HG03280 (cell line): ENCODE results near the gene PRSS23.
A peak's percentile ranks its signal among the peaks of the same experiment; 100 is the strongest.

ENCODE experiments used
- ATAC-seq: cut with Tn5 transposase; IDR thresholded peaks from one replicate; pipeline ENCODE4 v1.9.1; 2021; ENCODE audit warnings: mild to moderate bottlenecking, moderate library complexity; ENCODE audit not compliant: unreplicated experiment

PRSS23 gene

DNA sequence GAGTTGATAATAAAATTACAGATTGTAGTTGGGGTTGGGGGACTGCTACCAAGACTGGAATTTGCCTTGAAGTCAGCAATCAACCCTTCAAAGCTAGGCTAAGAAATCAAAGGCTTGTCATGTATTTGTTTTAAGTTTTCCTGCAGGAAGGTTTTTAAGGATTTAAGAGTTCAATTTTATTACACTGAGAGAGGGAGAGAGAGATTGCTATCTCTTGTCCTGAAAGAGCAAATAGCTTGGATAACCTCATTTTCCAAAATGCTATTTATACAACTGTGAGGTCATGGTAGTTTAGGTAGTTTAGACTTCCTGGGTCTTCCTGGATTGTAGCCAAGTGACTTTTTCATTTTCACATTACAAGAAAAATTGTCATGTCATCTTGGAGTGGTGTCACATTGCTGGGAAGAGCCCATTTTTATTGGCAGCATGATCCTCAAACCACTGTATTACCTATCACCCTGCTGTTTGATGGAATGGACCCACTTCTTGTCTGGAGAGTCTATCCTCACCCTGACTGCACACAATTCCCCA is 10.1 kb upstream of the PRSS23 start:
- no peak for ATAC-seq

DNA sequence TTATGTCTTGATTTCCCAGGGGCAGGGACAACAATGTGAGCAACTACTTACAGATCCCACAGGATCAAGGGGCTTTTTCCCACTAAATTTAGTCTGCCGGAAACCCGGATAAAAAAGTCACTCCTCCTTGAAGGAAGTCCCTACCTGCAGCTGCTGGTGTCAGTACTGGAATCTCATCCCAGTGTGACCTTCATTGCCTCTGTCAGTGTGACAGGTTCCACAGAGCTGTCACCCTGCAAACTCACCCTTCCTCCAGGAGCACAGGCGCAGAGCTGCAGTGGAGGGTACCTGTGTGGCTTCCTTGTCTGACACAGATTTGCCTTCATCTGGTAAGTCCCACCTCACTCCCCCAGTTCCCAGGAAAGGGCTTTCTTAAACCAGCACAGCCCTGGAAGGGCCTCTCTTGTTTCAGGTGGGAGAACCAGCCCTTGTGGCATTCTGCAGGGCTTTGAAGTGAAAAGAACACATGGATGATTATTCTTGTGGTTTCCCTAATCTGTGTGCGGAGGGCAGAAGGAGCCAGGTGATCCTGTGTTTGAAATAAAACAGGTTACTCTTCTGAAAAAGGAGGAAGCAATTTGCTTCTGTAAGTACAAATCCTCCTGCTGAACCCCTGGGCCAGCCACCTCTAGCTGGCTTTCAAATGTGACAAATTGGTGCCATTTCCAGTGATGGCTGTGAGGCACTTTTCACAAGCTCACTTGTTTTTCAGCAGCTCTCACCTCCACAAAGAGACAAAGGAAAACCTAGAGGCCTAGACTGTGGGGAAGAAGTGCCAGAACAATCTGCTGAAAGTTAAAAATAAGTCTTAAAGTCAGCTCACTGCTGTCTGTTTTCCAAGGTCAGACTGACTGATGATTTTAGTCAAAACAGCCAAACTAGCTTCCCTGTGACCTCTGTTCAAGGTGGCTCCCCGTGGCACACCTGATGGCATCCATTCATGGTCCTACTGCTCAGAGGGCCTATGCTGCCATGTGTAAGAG is 9.2 kb upstream of the PRSS23 start:
- ATAC-seq, result no peak

DNA sequence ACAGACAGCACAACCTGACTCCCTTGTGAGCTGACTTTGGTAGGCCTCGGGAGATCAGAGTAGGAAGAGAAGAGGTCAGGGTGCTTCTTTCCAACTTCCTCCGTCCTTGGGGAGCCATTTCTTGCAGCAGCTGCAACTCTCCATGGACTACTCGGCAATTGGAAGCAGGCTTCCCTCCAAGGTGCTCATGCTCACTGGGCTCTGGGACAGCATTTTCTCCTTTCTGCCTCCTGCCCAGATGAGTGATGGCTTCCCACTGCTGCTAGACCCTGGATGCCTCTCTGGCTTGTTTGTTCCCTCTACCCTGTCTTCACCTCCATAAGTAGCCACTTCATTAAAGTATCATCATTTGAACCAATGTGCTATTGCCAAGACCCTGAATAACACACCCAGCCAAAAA is 8.2 kb upstream of the PRSS23 start:
- ATAC-seq, result no peak

DNA sequence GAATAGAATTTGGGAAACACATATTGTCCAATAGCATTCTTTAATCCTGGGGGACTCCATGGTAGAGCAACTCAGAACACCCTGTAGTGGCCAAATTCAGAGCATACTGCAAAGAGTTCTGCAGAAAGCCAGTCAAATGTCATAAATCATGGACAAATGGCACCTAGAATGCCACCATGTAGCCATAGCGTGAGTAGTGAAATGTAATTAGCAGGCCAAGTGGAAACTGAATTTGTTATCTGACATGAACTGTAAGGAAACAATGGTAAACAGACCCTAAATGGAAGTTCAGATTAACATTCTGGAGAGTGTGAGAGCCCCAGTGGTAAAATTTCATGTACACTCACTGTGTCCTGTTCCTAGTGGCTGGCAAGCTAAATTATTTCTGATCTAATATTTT is 7.0 kb upstream of the PRSS23 start:
- ATAC-seq, result no peak

DNA sequence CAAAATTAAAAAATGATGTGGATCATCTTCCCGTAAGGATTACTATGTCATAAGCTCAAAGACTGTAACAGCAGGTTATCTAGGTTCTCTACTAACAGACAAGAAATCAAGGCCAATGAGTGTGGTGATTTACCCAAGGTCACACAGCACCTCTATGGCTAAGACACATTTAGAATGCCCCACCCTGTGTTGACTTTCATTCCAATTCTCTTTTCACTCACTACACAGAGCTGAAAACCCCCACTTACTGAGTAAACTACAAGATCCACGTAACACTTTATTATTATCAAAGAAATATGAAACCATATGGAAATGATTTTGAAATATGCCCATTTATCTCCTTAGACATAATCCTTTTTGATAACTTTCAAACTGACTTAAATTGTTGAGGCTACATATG is 4.8 kb upstream of the PRSS23 start:
- no peak for ATAC-seq

DNA sequence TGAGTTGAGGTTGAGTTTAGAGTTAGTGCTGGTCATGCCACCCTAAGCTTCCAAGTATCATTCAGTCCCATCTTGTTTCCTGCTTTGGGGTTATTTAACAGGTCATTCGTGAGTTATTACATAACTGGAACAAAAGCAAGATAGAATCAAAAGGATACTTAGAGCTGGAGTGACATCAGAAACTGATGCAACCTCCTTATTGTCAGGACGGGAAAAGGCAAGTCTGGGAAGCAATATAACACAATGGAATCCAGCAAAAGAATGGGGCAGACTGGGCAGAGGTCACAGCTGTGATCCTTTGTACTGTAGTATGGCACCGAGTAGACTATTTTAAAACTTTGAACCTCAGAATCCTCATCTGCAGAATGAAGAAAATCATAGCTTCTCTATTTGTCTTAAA is 4.4 kb upstream of the PRSS23 start:
- ATAC-seq, result no peak

DNA sequence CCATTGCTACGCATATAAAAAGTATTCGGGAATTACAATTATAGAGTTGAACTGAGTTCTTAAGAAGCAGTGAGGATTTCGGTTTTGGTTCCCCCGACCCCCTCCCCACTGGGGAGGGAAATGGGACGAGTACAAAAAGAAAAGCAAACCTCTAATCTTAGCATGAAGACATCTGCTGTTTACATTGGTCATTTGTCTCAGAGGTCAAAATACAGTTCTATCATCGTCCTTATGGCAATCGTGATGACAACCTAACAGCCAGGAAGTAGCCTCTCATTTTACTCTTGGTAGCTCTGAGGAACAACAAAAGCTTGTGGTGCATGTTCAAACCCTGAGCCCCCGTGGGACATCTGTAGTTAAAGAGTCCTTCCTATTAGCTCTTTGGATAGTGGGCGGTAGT is 3.2 kb upstream of the PRSS23 start:
- ATAC-seq, result no peak

DNA sequence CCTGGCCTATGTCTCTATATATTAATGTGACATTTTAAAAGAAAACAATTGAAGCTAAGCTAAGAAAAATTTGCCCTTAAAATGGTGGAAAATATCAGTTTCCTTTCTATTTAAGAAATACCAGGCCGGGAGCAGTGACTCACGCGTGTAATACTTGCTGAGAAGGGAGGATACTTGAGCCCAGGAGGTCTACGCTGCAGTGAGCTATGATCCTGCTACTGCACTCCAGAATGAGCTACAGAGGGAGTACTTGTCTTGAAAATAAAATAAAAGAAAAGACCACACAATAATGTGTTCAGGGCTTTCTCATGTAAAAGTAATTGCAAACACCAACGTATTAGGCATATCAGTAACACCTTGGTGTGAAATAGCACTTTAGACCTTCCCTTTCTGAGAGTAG is 1.4 kb upstream of the PRSS23 start:
- no peak for ATAC-seq

DNA sequence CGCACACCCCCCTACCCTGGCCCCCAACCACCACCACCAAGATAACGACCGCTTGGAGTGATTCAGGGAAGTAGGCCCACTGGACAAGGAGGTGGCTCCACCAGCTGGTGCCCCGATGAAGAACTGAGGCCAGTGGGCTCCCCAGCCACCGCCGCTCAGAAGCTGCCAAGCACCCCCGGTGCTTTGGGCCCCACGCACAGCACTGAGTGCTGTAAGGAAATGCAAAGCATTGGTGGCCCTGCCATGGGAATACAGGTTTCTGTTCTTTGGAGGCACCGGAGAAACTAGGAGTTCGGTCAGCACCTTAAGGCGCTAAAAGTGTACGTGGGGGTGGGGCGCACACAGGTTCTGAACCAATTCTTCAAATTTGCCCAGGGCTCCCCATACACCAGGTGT is 664 bp upstream of the PRSS23 start:
- ATAC-seq, result no peak

DNA sequence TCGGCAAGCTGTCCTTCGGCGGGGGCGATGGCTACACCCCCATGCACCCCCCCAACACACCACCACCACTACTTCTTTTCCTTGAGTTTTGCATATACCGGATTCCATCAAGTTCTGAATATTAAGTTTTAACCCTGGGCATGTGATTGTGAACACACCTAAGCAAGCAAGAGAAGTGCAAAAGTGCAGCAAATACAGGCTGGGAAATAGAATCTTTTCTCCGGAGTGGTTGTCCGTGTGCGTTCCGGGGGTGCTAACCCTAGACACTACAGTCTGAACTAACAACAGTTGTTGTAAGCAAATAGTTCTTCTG is 574 bp downstream of the PRSS23 start:
- ATAC-seq, result no peak

DNA sequence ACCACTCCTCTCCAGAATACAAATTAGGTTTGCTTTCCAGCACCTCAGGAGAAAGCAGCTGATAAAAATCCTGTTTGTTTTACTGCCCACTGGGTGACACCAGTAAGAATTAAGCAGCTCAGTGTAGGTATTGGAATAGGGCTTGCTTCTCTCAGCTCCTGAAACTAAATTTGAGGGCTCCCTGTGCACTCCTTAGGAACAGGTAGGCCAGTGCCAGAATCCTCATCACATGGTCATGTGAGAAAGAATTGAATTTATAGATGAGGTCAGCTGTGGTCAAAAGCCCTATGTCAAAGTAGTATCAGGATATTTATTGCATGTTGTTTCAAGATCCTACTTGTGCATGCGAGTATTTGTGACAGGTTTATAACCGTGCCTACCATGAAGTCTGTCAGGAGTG is 1.0 kb downstream of the PRSS23 start:
- ATAC-seq, result no peak

DNA sequence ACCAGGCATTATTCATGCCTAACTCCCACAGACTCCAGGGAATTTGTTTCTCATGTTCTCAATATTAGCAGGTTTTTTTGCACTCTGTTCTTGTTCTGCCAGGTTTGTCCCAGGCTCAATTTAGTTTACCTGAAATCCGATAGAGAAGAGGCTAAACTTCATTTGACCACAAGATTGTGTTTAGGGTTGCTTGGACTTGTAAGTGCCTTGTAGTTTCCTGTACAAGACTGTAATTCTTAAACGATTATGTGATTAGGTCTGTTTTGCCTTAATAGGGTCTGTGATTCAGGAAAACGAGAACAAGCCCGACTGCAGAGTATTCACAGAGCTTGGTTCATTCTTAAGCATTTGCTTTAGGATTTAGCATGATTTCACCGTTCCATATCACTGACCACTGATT is 1.8 kb downstream of the PRSS23 start:
- no peak for ATAC-seq

DNA sequence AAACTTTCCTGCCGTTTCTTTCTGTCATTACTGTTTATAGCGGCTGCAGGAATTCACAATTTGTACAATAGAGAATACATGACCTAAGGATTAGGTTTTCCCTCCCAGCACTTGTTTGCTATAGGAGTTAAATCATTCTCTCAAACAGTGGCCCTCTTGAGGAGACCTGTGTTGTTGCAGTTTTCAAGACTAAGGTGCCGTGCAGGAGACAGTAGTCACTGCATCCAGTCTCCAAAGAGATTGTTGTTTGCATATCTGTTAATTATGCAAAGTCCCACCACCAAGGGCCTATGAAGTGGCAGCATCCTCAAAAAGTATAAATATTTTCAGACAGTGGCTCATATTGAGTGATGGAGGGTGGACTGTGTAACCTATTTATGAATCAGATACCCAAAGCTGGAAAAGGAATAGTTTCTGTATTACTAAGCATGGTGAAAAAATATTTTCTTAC is 2.3 kb downstream of the PRSS23 start:
- peak; percentile 56 for ATAC-seq

DNA sequence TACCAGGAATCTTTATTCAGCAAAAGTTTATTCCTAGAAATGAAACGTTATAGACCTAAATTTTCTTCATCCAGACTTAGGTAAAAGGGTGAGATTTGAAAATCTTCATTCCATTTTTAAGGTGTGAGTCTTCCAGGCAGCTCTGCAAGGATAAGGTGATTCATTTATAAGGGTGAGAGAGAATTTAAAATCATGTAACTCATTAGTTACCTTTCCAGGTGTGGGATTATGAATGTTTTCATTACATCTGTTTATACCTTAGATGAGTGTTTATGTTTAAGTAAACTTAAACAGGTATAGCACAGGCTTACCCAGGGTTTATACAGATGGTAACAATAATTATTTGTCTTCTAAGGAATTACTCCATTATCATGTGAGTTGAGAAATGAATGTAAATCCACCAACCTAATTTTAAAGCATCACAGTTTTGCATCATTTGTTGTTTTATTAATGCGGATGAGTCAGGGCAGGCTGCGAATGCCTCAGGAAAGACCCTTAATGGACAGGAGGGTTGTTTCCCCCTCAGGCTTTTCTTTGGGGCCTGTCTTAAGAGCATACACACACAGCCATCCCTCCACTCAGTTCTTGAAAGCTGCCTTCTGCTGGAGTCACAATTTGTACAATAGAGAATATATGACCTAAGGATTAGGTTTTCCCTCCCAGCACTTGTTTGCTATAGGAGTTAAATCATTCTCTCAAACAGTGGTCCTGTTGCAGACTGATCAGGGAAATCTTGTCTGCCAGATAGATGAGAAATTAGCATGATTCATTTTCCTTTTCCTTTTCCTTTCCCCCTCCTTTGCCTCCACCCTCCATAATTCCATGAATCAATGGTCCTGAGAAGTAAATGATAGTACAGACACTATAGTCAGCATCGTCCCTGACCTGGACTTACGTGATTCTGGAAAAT is 3.0 kb downstream of the PRSS23 start:
- ATAC-seq, result no peak

DNA sequence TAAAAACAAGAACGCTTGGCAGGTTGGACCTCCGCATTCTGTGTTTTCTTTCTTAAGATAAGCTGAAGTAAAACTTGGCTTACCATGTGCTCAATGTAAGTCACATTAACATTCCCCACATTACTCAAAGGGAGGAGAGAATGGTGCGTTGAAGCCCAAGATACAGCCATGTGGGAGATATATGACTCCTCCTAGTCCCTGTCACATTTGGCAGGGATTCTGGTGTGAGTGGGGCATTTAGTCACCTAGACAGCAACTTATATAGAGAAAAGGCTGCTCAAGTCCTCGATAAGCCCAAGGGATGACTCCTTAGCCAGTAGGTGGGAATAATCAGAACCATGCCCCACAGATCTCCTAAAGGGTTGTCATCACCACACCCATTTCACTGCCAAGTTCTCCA is 4.6 kb downstream of the PRSS23 start:
- ATAC-seq, result no peak

DNA sequence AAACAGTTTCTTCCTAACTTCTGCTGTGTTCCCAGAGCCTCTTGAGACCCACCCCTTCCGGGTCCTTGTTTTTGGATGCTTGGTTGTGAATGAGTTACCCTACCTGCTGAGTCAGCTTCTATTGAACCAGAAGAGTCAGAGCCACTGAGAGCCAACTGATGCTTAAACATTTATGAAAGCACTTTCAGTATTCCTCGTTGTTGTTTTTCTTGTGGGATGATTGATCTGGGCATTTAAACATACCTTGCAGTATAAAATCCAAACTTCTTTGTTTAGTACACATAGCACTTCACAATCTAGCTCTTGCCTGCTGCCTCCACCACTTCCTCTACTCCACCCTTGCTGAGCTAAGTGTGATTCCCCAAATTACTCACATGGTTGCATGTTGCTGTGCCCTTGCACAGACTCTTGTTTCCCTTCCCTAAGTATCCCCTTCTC is 5.5 kb downstream of the PRSS23 start:
- peak; percentile 56 for ATAC-seq

DNA sequence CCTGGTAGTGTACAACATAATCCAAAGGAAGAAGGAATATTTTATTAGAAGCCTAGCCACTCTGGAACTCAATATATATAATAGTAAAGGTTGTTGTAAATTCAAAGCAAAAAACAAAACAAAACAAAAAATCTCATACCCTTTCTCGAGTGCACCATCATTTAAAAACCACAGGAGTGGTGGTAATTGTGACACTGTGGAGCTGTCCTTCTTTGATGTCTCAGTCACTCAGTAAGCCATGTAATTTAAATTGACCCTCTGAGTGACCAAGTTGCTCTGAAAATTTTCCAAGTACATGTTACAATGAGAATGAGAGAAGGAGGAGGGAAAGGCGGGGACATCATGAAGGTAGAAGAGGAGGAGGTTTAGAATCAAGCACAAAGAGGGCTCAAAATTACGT is 6.6 kb downstream of the PRSS23 start:
- no peak for ATAC-seq

DNA sequence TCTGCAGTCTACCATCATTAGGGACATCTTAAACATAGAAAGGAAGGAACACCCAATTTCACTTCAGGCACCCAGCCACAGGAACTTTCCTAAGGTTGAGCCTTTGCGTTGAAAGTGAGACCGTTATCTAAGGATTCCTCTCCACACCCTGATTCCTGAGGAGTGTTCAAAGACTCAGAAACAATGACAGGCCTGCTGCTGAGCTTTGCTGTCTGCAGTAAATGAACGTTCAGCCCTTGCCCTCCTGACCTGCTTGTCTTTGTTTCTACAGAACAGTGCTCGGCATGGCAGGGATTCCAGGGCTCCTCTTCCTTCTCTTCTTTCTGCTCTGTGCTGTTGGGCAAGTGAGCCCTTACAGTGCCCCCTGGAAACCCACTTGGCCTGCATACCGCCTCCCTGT is 7.0 kb downstream of the PRSS23 start:
- ATAC-seq, result no peak

DNA sequence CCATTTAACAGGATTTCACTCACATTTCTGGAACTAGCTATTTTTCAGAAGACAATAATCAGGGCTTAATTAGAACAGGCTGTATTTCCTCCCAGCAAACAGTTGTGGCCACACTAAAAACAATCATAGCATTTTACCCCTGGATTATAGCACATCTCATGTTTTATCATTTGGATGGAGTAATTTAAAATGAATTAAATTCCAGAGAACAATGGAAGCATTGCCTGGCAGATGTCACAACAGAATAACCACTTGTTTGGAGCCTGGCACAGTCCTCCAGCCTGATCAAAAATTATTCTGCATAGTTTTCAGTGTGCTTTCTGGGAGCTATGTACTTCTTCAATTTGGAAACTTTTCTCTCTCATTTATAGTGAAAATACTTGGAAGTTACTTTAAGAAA is 9.2 kb downstream of the PRSS23 start:
- ATAC-seq, result no peak

DNA sequence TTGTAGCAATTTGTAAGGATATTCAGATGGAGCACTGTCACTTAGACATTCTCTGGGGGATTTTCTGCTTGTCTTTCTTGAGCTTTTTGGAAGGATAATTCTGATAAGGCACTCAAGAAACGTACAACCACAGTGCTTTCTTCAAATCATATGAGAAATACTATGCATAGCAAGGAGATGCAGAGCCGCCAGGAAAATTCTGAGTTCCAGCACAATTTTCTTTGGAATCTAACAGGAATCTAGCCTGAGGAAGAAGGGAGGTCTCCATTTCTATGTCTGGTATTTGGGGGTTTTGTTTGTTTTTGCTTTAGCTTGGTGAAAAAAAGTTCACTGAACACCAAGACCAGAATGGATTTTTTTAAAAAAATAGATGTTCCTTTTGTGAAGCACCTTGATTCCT is 9.9 kb downstream of the PRSS23 start:
- ATAC-seq, result no peak

DNA sequence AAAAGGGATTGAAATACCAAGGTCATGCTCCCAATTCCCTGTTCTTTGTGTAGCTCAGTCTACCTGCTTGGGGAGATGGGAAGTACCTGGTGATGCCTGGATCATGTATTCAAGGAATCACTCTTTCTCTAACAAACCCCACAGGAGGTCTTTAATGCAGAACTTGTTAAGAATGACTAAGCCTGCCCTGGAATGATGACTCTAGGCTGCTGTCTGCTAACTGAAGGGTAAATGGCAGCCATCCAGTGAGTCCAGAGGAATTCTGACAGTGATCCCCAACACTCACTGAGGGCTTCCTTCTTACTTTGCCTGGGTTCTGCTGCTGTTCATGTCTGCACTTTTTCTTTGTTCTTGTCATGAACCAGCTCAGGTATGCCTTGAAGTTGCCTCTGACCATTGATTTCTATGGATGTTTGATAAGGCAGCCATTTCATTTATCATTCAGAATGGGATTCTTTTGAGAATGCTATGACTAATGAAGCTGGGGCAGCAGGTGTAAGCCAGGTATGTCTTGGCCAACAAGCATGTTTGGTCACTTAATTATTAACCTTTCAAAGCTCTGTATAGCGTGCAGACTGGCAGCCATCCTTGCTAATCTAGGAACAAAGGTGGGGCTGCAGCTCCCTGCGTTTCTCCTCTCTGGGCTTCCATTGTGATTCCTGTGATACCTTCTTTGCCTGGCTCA is 11.4 kb downstream of the PRSS23 start:
- no peak for ATAC-seq
